Thoracic aorta (tissue), 2 donors: ENCODE measurements around the gene DNAJC1. TPM values are rescaled to one million over a fixed set of nuclear protein-coding genes. Genes with fewer than 3 reads are reported as not detected.

Source experiments
- ATAC-seq: fragments of 150-250 bp; one replicate; pipeline ENCODE4 v1.8.0; 2017; ENCODE audit warnings: low read depth; ENCODE audit not compliant: insufficient number of reproducible peaks, low FRiP score
- DNase-seq: peaks from one replicate; pipeline ENCODE4 v3.0.0-alpha.2; 2020; ENCODE audit warnings: low spot score
- H3K27ac ChIP-seq, 2 donors: fragments of 200-600 bp; sonication (generic); 1 replicate in 1 of 2; 2 replicates in 1 of 2; pipeline ENCODE4 v1.5.1; 2016; ENCODE audit warnings: mild to moderate bottlenecking in 2 of 2, moderate library complexity in 2 of 2
- H3K27me3 ChIP-seq: fragments of 200-600 bp; sonication (generic); replicated peaks from 2 replicates; pipeline ENCODE4 v1.6.0; 2016; ENCODE audit warnings: mild to moderate bottlenecking; ENCODE audit not compliant: insufficient read depth
- H3K36me3 ChIP-seq: fragments of 200-600 bp; sonication (generic); one replicate; pipeline ENCODE4 v1.5.1; 2016
- H3K4me1 ChIP-seq, 2 donors: fragments of 200-600 bp; sonication (generic); 1 replicate in 1 of 2; 2 replicates in 1 of 2; pipeline versions ENCODE4 v1.5.1 to v1.6.0; 2016; ENCODE audit warnings: low read depth in 2 of 2, mild to moderate bottlenecking in 1 of 2; ENCODE audit not compliant: control insufficient read depth in 1 of 2
- H3K4me3 ChIP-seq: fragments of 200-600 bp; sonication (generic); 2 replicates; pipeline ENCODE4 v1.5.1; 2016; ENCODE audit warnings: mild to moderate bottlenecking
- H3K9me3 ChIP-seq: fragments of 200-600 bp; sonication (generic); 2 replicates; pipeline ENCODE4 v1.5.1; 2016
- CTCF ChIP-seq: fragments of 200-600 bp; sonication (generic); IDR thresholded peaks from one replicate; pipeline ENCODE4 v1.5.1; 2019; ENCODE audit warnings: antibody characterized with exemption
- total RNA-seq, 2 donors: library from RNA; depleted of rRNA; stranded (reverse); fragments of >200 nt; gene quantifications; one replicate each; pipeline versions ENCODE4 v1.1.0 to v1.2.3, GENCODE V29; 2016

Gene DNAJC1
- total RNA-seq, 2 donors from 2014 or later = 63.1 to 156 TPM

GRCh38 chr10:21991785-21992184 is 11.7 kb downstream of the DNAJC1 start:
- H3K36me3 ChIP-seq = no peaks in the 10 kb centered on the region
- no peak overlapping the region for H3K27ac ChIP-seq
- H3K27me3 ChIP-seq = no peaks in the 10 kb centered on the region
- H3K9me3 ChIP-seq = no peaks in the 10 kb centered on the region
- TF ChIP-seq CTCF = no peak
- H3K4me3 ChIP-seq = no peak overlapping the region
- peaks cover 0 to 7% of the 10 kb centered on the region in 2 donors for H3K4me1 ChIP-seq
- DNase-seq (no peak), ATAC-seq (no peak)

- Histone ChIP-seq H3K4me3 (no peak overlapping the region), H3K4me1 (peaks cover 0 to 7% of the 10 kb centered on the region in 2 donors), H3K27me3 (no peaks in the 10 kb centered on the region), H3K27ac (no peak overlapping the region), H3K36me3 (no peaks in the 10 kb centered on the region), H3K9me3 (no peaks in the 10 kb centered on the region)
- ATAC-seq = no peak
- no peak for DNase-seq
- TF ChIP-seq CTCF = no peak
Observed at GRCh38 chr10:21990449-21990848, 13.1 kb downstream of the DNAJC1 start.

GRCh38 chr10:21989453-21990154 is 13.9 kb downstream of the DNAJC1 start:
- ATAC-seq = no peak
- Histone ChIP-seq H3K9me3 (no peaks in the 10 kb centered on the region), H3K27ac (no peak overlapping the region)

GRCh38 chr10:21985541-21985940 is 18.0 kb downstream of the DNAJC1 start:
- no peak for ATAC-seq
- H3K27ac ChIP-seq = no peak overlapping the region
- no peak for TF ChIP-seq CTCF

More at GRCh38 chr10:21989453-21990154, 13.9 kb downstream of the DNAJC1 start:
- peak; percentile 24 for TF ChIP-seq CTCF
- Histone ChIP-seq H3K36me3 (no peaks in the 10 kb centered on the region), H3K4me1 (peaks cover 0 to 7% of the 10 kb centered on the region in 2 donors), H3K4me3 (no peak overlapping the region), H3K27me3 (no peaks in the 10 kb centered on the region)
- no peak for DNase-seq

GRCh38 chr10:21981118-21981517 is 22.4 kb downstream of the DNAJC1 start:
- H3K4me3 ChIP-seq = no peak overlapping the region
- H3K4me1 ChIP-seq = peaks cover 0 to 7% of the 10 kb centered on the region in 2 donors
- no peaks in the 10 kb centered on the region for H3K27me3 ChIP-seq
- no peak for ATAC-seq
- H3K36me3 ChIP-seq = no peaks in the 10 kb centered on the region
- no peak for DNase-seq
- TF ChIP-seq CTCF = no peak
- H3K27ac ChIP-seq = no peak overlapping the region
- H3K9me3 ChIP-seq = no peaks in the 10 kb centered on the region

More at GRCh38 chr10:21985541-21985940, 18.0 kb downstream of the DNAJC1 start:
- no peak for DNase-seq
- no peak overlapping the region for H3K4me3 ChIP-seq
- H3K36me3 ChIP-seq = no peaks in the 10 kb centered on the region
- peaks cover 0 to 7% of the 10 kb centered on the region in 2 donors for H3K4me1 ChIP-seq
- no peaks in the 10 kb centered on the region for H3K9me3 ChIP-seq
- H3K27me3 ChIP-seq = no peaks in the 10 kb centered on the region
